Karpas-422 (cell line): ENCODE measurements around the gene NEK7. TPM values are rescaled to one million over a fixed set of nuclear protein-coding genes. Genes with fewer than 3 reads are reported as not detected.

Experiments used
- DNase-seq: peaks from one replicate; pipeline ENCODE4 v3.0.0-alpha.2; 2015
- H2AFZ ChIP-seq: fragments of 200-600 bp; sonication (generic); 2 replicates; pipeline ENCODE4 v1.6.1; 2014; ENCODE audit warnings: antibody characterized with exemption, low read length, mixed read lengths
- H3K27ac ChIP-seq: fragments of 200-600 bp; sonication (generic); 2 replicates; pipeline ENCODE4 v1.5.1; 2014; ENCODE audit warnings: mild to moderate bottlenecking, low read length, moderate library complexity
- H3K27me3 ChIP-seq: fragments of 200-600 bp; sonication (generic); 2 replicates; pipeline ENCODE4 v1.6.1; 2014; ENCODE audit warnings: low read length, mixed read lengths
- H3K36me3 ChIP-seq: fragments of 200-600 bp; sonication (generic); 2 replicates; pipeline ENCODE4 v1.6.1; 2014; ENCODE audit warnings: low read length, mixed read lengths; ENCODE audit not compliant: insufficient read depth
- H3K4me1 ChIP-seq: fragments of 200-600 bp; sonication (generic); 2 replicates; pipeline ENCODE4 v1.6.1; 2014; ENCODE audit warnings: mild to moderate bottlenecking, low read length, mixed read lengths
- H3K4me2 ChIP-seq: fragments of 200-600 bp; sonication (generic); 2 replicates; pipeline ENCODE4 v1.6.1; 2014; ENCODE audit warnings: low read length, low read depth, mild to moderate bottlenecking; ENCODE audit not compliant: poor library complexity, severe bottlenecking
- H3K4me3 ChIP-seq: fragments of 200-600 bp; sonication (generic); 2 replicates; pipeline ENCODE4 v1.5.1; 2014; ENCODE audit warnings: mild to moderate bottlenecking, antibody characterized with exemption, low read length, mixed read lengths
- H3K79me2 ChIP-seq: fragments of 200-600 bp; sonication (generic); 2 replicates; pipeline ENCODE4 v1.6.1; 2014; ENCODE audit warnings: mild to moderate bottlenecking, low read length, mixed read lengths
- H3K9ac ChIP-seq: fragments of 200-600 bp; sonication (generic); 2 replicates; pipeline ENCODE4 v1.6.0; 2014; ENCODE audit warnings: low read length
- H3K9me2 ChIP-seq: fragments of 200-600 bp; sonication (generic), shearing (Covaris generic); replicated peaks from 2 replicates; pipeline ENCODE4 v1.6.0; 2014; ENCODE audit warnings: mild to moderate bottlenecking, low read length, moderate library complexity; ENCODE audit not compliant: insufficient read depth
- H3K9me3 ChIP-seq: fragments of 300-700, 200-600 bp; sonication (generic); 2 replicates; pipeline ENCODE4 v1.6.1; 2014; ENCODE audit warnings: low read length, mixed read lengths
- H4K20me1 ChIP-seq: fragments of 200-600 bp; sonication (generic); 2 replicates; pipeline ENCODE4 v1.6.1; 2014; ENCODE audit warnings: mild to moderate bottlenecking, antibody characterized with exemption, low read length, low read depth; ENCODE audit not compliant: insufficient read depth
- total RNA-seq: library from RNA; depleted of rRNA; stranded (reverse); fragments of >200 nt; shearing (Covaris generic); gene quantifications from 2 replicates; pipeline ENCODE4 v1.2.3, GENCODE V29; 2014; ENCODE audit warnings: low replicate concordance

The NEK7 gene
- total RNA-seq, 1 experiment from 2014 or later, result 133 TPM

DNA sequence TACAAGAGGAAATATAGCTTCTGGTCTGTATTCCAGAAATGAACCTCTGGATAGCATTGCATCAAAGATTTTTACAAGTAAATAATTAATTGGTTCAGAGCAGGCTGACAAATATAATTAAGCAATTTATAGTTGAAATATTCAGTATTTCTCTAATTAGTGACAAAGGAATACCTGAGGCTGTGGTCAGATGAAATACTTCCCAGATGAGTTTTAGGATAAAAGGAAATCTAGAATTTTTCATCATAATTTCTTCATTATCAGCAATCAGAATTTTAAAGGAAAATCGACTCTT, 112.8 kb downstream of the NEK7 start:
- no peak overlapping the region for H3K4me3 ChIP-seq
- H3K9me3 ChIP-seq, result no peaks in the 10 kb centered on the region
- no peak overlapping the region for H3K4me2 ChIP-seq
- H3K27ac ChIP-seq, result no peak overlapping the region
- H3K4me1 ChIP-seq, result no peaks in the 10 kb centered on the region
- no peaks in the 10 kb centered on the region for H3K9me2 ChIP-seq
- no peak overlapping the region for H3K9ac ChIP-seq
- H4K20me1 ChIP-seq, result no peaks in the 10 kb centered on the region
- H3K36me3 ChIP-seq, result no peaks in the 10 kb centered on the region
- peaks cover 75% of the 10 kb centered on the region for H3K79me2 ChIP-seq
- H2AFZ ChIP-seq, result no peak overlapping the region
- DNase-seq, result no peak
- H3K27me3 ChIP-seq, result no peaks in the 10 kb centered on the region

DNA sequence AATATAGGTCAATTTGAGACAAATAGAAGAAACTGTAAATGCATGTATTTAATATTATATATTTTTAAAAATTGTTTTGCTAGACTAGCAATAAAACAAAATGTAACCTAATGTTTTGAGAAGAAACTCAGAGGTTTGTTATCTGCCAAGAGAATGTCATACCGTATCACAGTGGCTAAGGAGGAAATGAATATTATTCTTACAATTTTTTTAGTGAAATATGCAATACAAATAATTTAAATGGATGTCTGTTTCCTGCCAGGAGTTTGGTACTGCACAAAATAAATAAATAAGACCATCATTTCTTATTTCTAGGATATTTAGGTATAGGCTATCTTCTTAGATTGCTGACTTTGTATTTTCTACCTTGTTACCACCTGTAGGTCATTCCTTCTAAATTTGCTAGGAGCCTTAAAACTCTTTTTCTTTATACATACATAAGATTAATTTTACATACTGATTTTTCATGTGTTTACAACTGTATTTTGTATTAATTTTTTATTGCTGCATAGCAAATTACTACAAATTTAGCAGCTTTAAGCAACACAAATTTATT, 113.6 kb downstream of the NEK7 start:
- H3K4me2 ChIP-seq, result no peak overlapping the region
- H3K4me1 ChIP-seq, result no peaks in the 10 kb centered on the region
- no peaks in the 10 kb centered on the region for H3K36me3 ChIP-seq
- H3K9me3 ChIP-seq, result no peaks in the 10 kb centered on the region
- no peak overlapping the region for H2AFZ ChIP-seq
- no peaks in the 10 kb centered on the region for H4K20me1 ChIP-seq
- no peak overlapping the region for H3K9ac ChIP-seq
- no peak overlapping the region for H3K27ac ChIP-seq
- H3K4me3 ChIP-seq, result no peak overlapping the region
- no peaks in the 10 kb centered on the region for H3K27me3 ChIP-seq
- no peaks in the 10 kb centered on the region for H3K9me2 ChIP-seq
- peaks cover 75% of the 10 kb centered on the region for H3K79me2 ChIP-seq
- DNase-seq, result no peak

DNA sequence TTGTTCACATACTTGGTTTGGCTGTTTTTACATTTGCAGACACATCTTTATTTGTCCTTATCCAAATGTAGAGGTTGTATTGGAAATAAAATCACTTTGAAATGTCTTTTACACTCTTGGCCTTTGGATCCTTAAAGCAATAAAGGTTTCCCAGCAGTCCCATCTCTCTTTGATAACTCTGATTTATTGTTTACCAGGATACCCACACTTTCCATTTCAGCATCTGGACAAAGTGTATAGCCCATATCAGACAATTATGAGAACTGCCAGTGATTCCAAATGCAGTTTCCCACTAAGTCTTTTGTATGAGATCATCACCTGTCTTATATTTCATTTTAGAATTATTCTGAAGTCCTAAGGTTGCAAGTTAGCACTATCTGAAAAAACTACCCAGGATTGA, 114.7 kb downstream of the NEK7 start:
- Histone ChIP-seq H3K4me2 (no peak overlapping the region), H3K4me1 (peaks cover 4% of the 10 kb centered on the region; the same call in 1 of the 2 replicates), H3K79me2 (peaks cover 79% of the 10 kb centered on the region)

DNA sequence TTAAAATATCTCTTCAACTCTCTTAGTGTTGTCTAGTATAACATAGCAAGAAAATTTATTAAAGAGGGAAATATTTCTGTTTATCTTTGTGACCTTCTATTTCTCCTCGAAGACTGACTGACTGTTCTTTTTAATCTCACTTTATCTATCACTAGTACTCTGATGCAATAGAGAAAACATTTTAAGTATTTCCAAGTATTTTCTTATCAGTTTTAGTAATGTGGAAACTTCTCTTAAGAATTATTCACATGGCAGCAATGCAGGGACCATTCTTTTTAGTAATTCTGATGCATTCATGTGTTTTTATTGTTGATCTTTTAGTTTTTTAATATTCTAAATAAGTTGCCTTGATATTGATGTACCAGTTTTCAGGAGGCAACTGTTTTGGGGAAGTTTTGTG, 115.7 kb downstream of the NEK7 start:
- H3K9me3 ChIP-seq, result no peaks in the 10 kb centered on the region
- H3K4me2 ChIP-seq, result no peak overlapping the region
- H3K9me2 ChIP-seq, result no peaks in the 10 kb centered on the region
- no peak overlapping the region for H2AFZ ChIP-seq
- no peak for DNase-seq
- peaks cover 4% of the 10 kb centered on the region; the same call in 1 of the 2 replicates for H3K4me1 ChIP-seq
- no peaks in the 10 kb centered on the region for H3K27me3 ChIP-seq
- H3K4me3 ChIP-seq, result no peak overlapping the region
- peaks cover 81% of the 10 kb centered on the region for H3K79me2 ChIP-seq
- H3K27ac ChIP-seq, result no peak overlapping the region
- H3K36me3 ChIP-seq, result no peaks in the 10 kb centered on the region
- H3K9ac ChIP-seq, result no peak overlapping the region
- H4K20me1 ChIP-seq, result no peaks in the 10 kb centered on the region

More for the DNA sequence above, 114.7 kb downstream of the NEK7 start:
- Histone ChIP-seq H3K36me3 (no peaks in the 10 kb centered on the region), H4K20me1 (no peaks in the 10 kb centered on the region), H3K9ac (no peak overlapping the region), H3K9me2 (no peaks in the 10 kb centered on the region), H3K27ac (no peak overlapping the region), H3K27me3 (no peaks in the 10 kb centered on the region), H2AFZ (no peak overlapping the region), H3K9me3 (no peaks in the 10 kb centered on the region), H3K4me3 (no peak overlapping the region)
- DNase-seq, result no peak

DNA sequence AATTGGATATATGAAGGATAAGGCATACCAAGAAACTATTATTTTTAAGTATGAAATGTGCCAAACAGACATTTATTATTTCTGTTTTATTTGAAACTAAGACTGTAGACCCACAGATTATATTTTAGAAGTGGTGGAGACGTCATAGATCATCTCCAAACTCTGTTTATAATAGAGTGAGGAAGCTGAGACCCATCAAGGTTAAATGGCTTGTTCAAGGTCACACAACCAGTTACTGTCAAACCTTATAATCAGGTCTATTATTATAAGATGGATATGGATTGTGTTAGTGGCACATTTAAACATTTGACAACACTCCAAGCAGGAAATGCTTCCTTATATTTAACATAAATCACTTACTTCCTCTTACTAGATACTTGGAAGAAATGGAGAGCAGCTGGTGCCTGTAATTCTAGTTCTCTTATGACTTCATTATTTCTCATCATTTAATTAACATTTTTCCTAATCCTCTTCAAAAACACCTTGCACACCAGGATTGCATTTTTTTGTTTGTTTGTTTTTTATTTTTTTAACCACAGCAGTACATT, 117.0 kb downstream of the NEK7 start:
- H3K9me3 ChIP-seq, result no peaks in the 10 kb centered on the region
- no peaks in the 10 kb centered on the region for H3K27me3 ChIP-seq
- no peak overlapping the region for H3K27ac ChIP-seq
- no peak for DNase-seq
- no peaks in the 10 kb centered on the region for H3K9me2 ChIP-seq
- no peak overlapping the region for H2AFZ ChIP-seq
- no peak overlapping the region for H3K4me3 ChIP-seq
- peaks cover 78% of the 10 kb centered on the region for H3K79me2 ChIP-seq
- peaks cover 4% of the 10 kb centered on the region; the same call in 1 of the 2 replicates for H3K4me1 ChIP-seq
- H4K20me1 ChIP-seq, result no peaks in the 10 kb centered on the region
- no peak overlapping the region for H3K9ac ChIP-seq
- H3K4me2 ChIP-seq, result no peak overlapping the region
- H3K36me3 ChIP-seq, result no peaks in the 10 kb centered on the region

DNA sequence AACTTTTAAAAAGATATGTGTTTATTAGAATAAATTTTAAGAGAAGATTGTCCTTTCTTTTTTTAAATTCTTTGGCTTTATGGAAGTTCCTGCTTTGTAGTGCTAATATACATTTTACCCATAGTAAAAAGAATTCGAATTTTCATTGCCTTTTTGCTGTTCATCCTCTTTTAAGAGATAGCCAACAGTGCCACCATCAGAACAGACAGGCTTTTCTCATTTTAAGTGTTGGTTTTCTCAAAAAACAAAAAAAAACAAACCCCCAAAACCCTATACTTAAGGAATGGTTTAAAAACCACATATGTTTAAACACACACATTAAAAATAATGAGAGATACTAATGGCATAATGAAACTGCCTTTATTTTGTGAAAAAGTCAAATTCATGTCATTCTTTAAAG, 118.8 kb downstream of the NEK7 start:
- H3K4me3 ChIP-seq, result no peak overlapping the region
- no peak overlapping the region for H3K4me2 ChIP-seq
- no peaks in the 10 kb centered on the region for H4K20me1 ChIP-seq

GRCh38 chr1:198276241-198276640, 119.4 kb downstream of the NEK7 start:
- DNase-seq, result no peak
- H3K4me2 ChIP-seq, result no peak overlapping the region
- H3K4me1 ChIP-seq, result peaks cover 4% of the 10 kb centered on the region; the same call in 1 of the 2 replicates
- no peaks in the 10 kb centered on the region for H3K27me3 ChIP-seq
- H2AFZ ChIP-seq, result no peak overlapping the region
- no peak overlapping the region for H3K27ac ChIP-seq
- no peaks in the 10 kb centered on the region for H3K36me3 ChIP-seq
- peaks cover 68% of the 10 kb centered on the region for H3K79me2 ChIP-seq
- no peak overlapping the region for H3K9ac ChIP-seq
- H3K9me3 ChIP-seq, result no peaks in the 10 kb centered on the region
- H3K4me3 ChIP-seq, result no peak overlapping the region
- H4K20me1 ChIP-seq, result no peaks in the 10 kb centered on the region
- H3K9me2 ChIP-seq, result no peaks in the 10 kb centered on the region

More for the DNA sequence above, 118.8 kb downstream of the NEK7 start:
- Histone ChIP-seq H3K9me2 (no peaks in the 10 kb centered on the region), H3K4me1 (peaks cover 4% of the 10 kb centered on the region; the same call in 1 of the 2 replicates), H2AFZ (no peak overlapping the region), H3K27me3 (no peaks in the 10 kb centered on the region), H3K9me3 (no peaks in the 10 kb centered on the region), H3K27ac (no peak overlapping the region), H3K79me2 (peaks cover 70% of the 10 kb centered on the region), H3K36me3 (no peaks in the 10 kb centered on the region), H3K9ac (no peak overlapping the region)
- no peak for DNase-seq

GRCh38 chr1:198278943-198279342, 122.1 kb downstream of the NEK7 start:
- Histone ChIP-seq H3K4me3 (no peak overlapping the region), H3K4me1 (peaks cover 4% of the 10 kb centered on the region; the same call in 1 of the 2 replicates), H2AFZ (no peak overlapping the region), H3K27ac (no peak overlapping the region), H3K79me2 (peaks cover 55% of the 10 kb centered on the region), H3K9ac (no peak overlapping the region), H3K27me3 (no peaks in the 10 kb centered on the region), H3K4me2 (no peak overlapping the region), H4K20me1 (no peaks in the 10 kb centered on the region), H3K36me3 (no peaks in the 10 kb centered on the region), H3K9me2 (no peaks in the 10 kb centered on the region), H3K9me3 (no peaks in the 10 kb centered on the region)
- DNase-seq, result no peak
